HCT116 (cell line): Measurements from ENCODE around the gene PRKCH. TPM values are rescaled to one million over a fixed set of nuclear protein-coding genes. Genes with fewer than 3 reads are reported as not detected.

Experiments used
- ATAC-seq: fragments of 200-7000 bp; cut with Tn5 transposase; 2 replicates; pipeline ENCODE4 v1.9.1; 2020; ENCODE audit warnings: mild to moderate bottlenecking, moderate library complexity
- BruUV-seq: library from RNA; stranded (reverse); fragments of 400-500 nt; replicated peaks from 2 replicates; lab custom pipeline; 2021; lab: Mats Ljungman, UMichigan
- CTCF ChIA-PET: fragments of 300-600 bp; sonication (Branson Sonifier 250); formaldehyde crosslinking; loops from one replicate; lab custom pipeline; 2021; ENCODE audit warnings: antibody characterized with exemption; lab: Charles Lee
- POLR2A ChIA-PET: fragments of 300-600, 350-600 bp; sonication (Branson Sonifier 250); formaldehyde crosslinking; loops from one replicate; lab custom pipeline; 2021; ENCODE audit warnings: antibody characterized with exemption; lab: Charles Lee
- RAD21 ChIA-PET, 2 experiments: fragments of 300-600 bp; sonication (Branson Sonifier 250); formaldehyde crosslinking; loops; one replicate each; lab custom pipeline; 2023; ENCODE audit warnings: low total read pairs in 2 of 2; ENCODE audit not compliant: uncharacterized antibody in 2 of 2, unreplicated experiment in 2 of 2, low non-redundant PET in 1 of 2; lab: Charles Lee
- DNase-seq: peaks from one replicate; pipeline ENCODE4 v3.0.0-alpha.2; 2010; ENCODE audit warnings: low read depth, low spot score
- H2AFZ ChIP-seq: fragments of 200-600 bp; shearing (Covaris generic), sonication (generic); 2 replicates; pipeline ENCODE4 v1.6.1; 2017; ENCODE audit warnings: low read depth, mixed run types, mixed read lengths, antibody characterized with exemption, low read length; ENCODE audit not compliant: poor library complexity, severe bottlenecking
- H3K27ac ChIP-seq: 2 replicates; pipeline ENCODE4 v1.5.1; 2012; ENCODE audit warnings: low read depth, low read length
- H3K27me3 ChIP-seq: fragments of 200-600 bp; sonication (generic); 2 replicates; pipeline ENCODE4 v1.6.1; 2016; ENCODE audit warnings: mixed run types, low read length, mixed read lengths; ENCODE audit not compliant: insufficient read depth
- H3K36me3 ChIP-seq, 2 experiments: fragments of 200-500 bp in 1 of 2; fragments of 200-600 bp in 1 of 2; sonication (Bioruptor generic) in 1 of 2; sonication (generic) in 1 of 2; 2 replicates each; pipeline versions ENCODE4 v1.5.1 to v1.6.1; 2014 to 2016; ENCODE audit warnings: low read length in 2 of 2, inconsistent platforms in 1 of 2, mixed read lengths in 1 of 2, mixed run types in 1 of 2; ENCODE audit not compliant: insufficient read depth in 2 of 2, control insufficient read depth in 1 of 2
- H3K4me1 ChIP-seq, 2 experiments: fragments of 200-600 bp in 1 of 2; sonication (generic) in 1 of 2; 2 replicates each; pipeline versions ENCODE4 v1.5.1 to v1.6.1; 2012 to 2017; ENCODE audit warnings: low read length in 2 of 2, inconsistent platforms in 1 of 2, mild to moderate bottlenecking in 1 of 2, mixed read lengths in 1 of 2, mixed run types in 1 of 2, moderate library complexity in 1 of 2; ENCODE audit not compliant: insufficient read depth in 2 of 2, control insufficient read depth in 1 of 2
- H3K4me2 ChIP-seq: fragments of 200-600 bp; sonication (generic); 2 replicates; pipeline ENCODE4 v1.6.1; 2017; ENCODE audit warnings: mixed run types, low read length, mixed read lengths
- H3K4me3 ChIP-seq, 2 experiments: fragments of 200-600 bp in 1 of 2; sonication (generic) in 1 of 2; replicated peaks in 1 of 2; 2 replicates each; pipeline ENCODE4 v1.5.1; 2011 to 2016; ENCODE audit warnings: low read length in 2 of 2, control low read depth in 1 of 2, low read depth in 1 of 2, mild to moderate bottlenecking in 1 of 2, mixed read lengths in 1 of 2, mixed run types in 1 of 2
- H3K79me2 ChIP-seq: fragments of 200-600 bp; sonication (generic); 2 replicates; pipeline ENCODE4 v1.6.1; 2017; ENCODE audit warnings: mild to moderate bottlenecking, mixed run types, low read length, moderate library complexity, mixed read lengths; ENCODE audit not compliant: insufficient read depth
- H3K9ac ChIP-seq: fragments of 200-600 bp; sonication (generic); 2 replicates; pipeline ENCODE4 v1.6.1; 2016; ENCODE audit warnings: low read length, mixed read lengths
- H3K9me2 ChIP-seq: fragments of 200-600 bp; sonication (generic), shearing (Covaris generic); 2 replicates; pipeline ENCODE4 v1.6.1; 2017; ENCODE audit warnings: mixed run types, mild to moderate bottlenecking, moderate library complexity; ENCODE audit not compliant: insufficient read depth
- H3K9me3 ChIP-seq, 2 experiments: fragments of 200-500 bp in 1 of 2; fragments of 200-600 bp in 1 of 2; sonication (Bioruptor generic) in 1 of 2; sonication (generic) in 1 of 2; 2 replicates each; pipeline ENCODE4 v1.6.1; 2014 to 2017; ENCODE audit warnings: low read length in 2 of 2, mixed read lengths in 2 of 2, inconsistent platforms in 1 of 2, low read depth in 1 of 2, mild to moderate bottlenecking in 1 of 2, mixed run types in 1 of 2, moderate library complexity in 1 of 2; ENCODE audit not compliant: control insufficient read depth in 1 of 2, insufficient read depth in 1 of 2
- H4K20me1 ChIP-seq: fragments of 200-600 bp; sonication (generic), shearing (Covaris generic); 2 replicates; pipeline ENCODE4 v1.6.1; 2017; ENCODE audit warnings: mixed run types, mild to moderate bottlenecking, moderate library complexity; ENCODE audit not compliant: insufficient read depth
- EGR1 ChIP-seq: IDR thresholded peaks from 2 replicates; pipeline ENCODE4 v1.6.1; 2012; ENCODE audit warnings: low read depth
- ELF1 ChIP-seq: IDR thresholded peaks from 2 replicates; pipeline ENCODE4 v1.6.1; 2012; ENCODE audit warnings: low read depth, borderline replicate concordance
- EZH2phosphoT487 ChIP-seq: fragments of 200-600 bp; IDR thresholded peaks from 2 replicates; pipeline ENCODE4 v1.6.1; 2018; ENCODE audit warnings: antibody characterized with exemption, borderline replicate concordance
- JUND ChIP-seq: IDR thresholded peaks from 2 replicates; pipeline ENCODE4 v1.6.1; 2012
- POLR2A ChIP-seq: IDR thresholded peaks from 2 replicates; pipeline ENCODE4 v1.7.0; 2011; ENCODE audit warnings: borderline replicate concordance; ENCODE audit not compliant: insufficient read depth, insufficient read length; ENCODE audit errors: extremely low read depth
- SP1 ChIP-seq: IDR thresholded peaks from 2 replicates; pipeline ENCODE4 v1.6.1; 2012; ENCODE audit warnings: low read depth
- intact Hi-C: fragments of 100-400 bp; cut with micrococcal nuclease; formaldehyde crosslinking; loops from 2 replicates; pipeline ENCODE4 v1.10.0; 2022
- total RNA-seq: library from RNA; stranded (reverse); gene quantifications from one replicate; pipeline ENCODE4 v1.2.1, GENCODE V29; 2021; ENCODE audit not compliant: unreplicated experiment
- TF ChIP-seq, protein P1 (sequence below), 3 experiments: fragments of 200-600 bp in 1 of 3; sonication (generic) in 1 of 3; IDR thresholded peaks in 2 of 3; conservative IDR thresholded peaks in 1 of 3; 2 replicates each; pipeline ENCODE4 v1.5.1; 2012 to 2017; ENCODE audit warnings: low read depth in 2 of 3, low read length in 2 of 3, antibody characterized with exemption in 1 of 3, borderline replicate concordance in 1 of 3, control low read depth in 1 of 3, mild to moderate bottlenecking in 1 of 3, mixed read lengths in 1 of 3, mixed run types in 1 of 3, moderate library complexity in 1 of 3; ENCODE audit not compliant: insufficient read depth in 1 of 3
- TF ChIP-seq, protein P2 (sequence below): IDR thresholded peaks from 2 replicates; pipeline ENCODE4 v1.6.1; 2012
- TF ChIP-seq, protein P3 (sequence below): IDR thresholded peaks from 2 replicates; pipeline ENCODE4 v1.6.1; 2012; ENCODE audit warnings: low read depth
- TF ChIP-seq, protein P4 (sequence below): IDR thresholded peaks from 2 replicates; pipeline ENCODE4 v1.6.1; 2011; ENCODE audit warnings: mild to moderate bottlenecking, low read length, moderate library complexity; ENCODE audit not compliant: insufficient replicate concordance; ENCODE audit errors: extremely low read depth
- TF ChIP-seq, protein P5 (sequence below): IDR thresholded peaks from 2 replicates; pipeline ENCODE4 v1.6.1; 2012

Gene PRKCH
- total RNA-seq, 1 experiment from 2014 or later: 16.6 TPM

DNA sequence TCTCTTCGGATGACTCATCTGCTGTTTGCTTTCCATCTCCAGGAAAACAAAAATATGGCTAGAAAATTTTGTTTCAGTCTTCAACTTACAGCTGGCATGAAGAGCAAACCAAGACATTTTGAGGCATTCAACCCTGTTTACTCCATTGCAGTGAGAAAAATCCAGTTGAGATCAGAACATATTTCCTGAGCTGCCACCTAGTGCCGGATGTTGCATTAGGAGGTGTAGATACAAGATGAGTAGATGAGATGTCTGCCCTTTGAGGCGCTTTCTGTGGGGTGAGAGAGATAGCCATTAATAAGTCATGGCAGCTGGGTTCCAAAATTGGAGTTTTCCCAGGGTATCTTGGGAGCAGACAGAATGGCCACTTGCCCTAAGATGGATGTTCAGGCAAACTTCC, 171.1 kb downstream of the PRKCH start:
- Histone ChIP-seq H3K9ac (no peak overlapping the region), H3K9me2 (no peaks in the 10 kb centered on the region), H3K9me3 (no peaks in the 10 kb centered on the region), H3K36me3 (no peaks in the 10 kb centered on the region), H3K27ac (no peak overlapping the region), H3K4me2 (peak overlapping the region; percentile 44; the same call in 1 of the 2 replicates), H3K27me3 (no peaks in the 10 kb centered on the region), H3K79me2 (no peaks in the 10 kb centered on the region), H4K20me1 (no peaks in the 10 kb centered on the region), H3K4me3 (no peak overlapping the region), H2AFZ (no peak overlapping the region), H3K4me1 (peaks cover 16 to 20% of the 10 kb centered on the region in 2 experiments)
- CTCF ChIA-PET: no interaction called here
- intact Hi-C loops: no loop called here
- no TSS peak for BruUV-seq
- ATAC-seq (peak; percentile 45; the same call in 1 of the 2 replicates), DNase-seq (no peak)
- TF ChIP-seq SP1: no peak
- TF ChIP-seq POLR2A: no peak
- no peak for TF ChIP-seq ELF1
- TF ChIP-seq, protein P1, sequence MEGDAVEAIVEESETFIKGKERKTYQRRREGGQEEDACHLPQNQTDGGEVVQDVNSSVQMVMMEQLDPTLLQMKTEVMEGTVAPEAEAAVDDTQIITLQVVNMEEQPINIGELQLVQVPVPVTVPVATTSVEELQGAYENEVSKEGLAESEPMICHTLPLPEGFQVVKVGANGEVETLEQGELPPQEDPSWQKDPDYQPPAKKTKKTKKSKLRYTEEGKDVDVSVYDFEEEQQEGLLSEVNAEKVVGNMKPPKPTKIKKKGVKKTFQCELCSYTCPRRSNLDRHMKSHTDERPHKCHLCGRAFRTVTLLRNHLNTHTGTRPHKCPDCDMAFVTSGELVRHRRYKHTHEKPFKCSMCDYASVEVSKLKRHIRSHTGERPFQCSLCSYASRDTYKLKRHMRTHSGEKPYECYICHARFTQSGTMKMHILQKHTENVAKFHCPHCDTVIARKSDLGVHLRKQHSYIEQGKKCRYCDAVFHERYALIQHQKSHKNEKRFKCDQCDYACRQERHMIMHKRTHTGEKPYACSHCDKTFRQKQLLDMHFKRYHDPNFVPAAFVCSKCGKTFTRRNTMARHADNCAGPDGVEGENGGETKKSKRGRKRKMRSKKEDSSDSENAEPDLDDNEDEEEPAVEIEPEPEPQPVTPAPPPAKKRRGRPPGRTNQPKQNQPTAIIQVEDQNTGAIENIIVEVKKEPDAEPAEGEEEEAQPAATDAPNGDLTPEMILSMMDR (IDR thresholded peaks at IDR 0.05 in 2 of 3, conservative IDR thresholded peaks at IDR 0.05 in 1 of 3; ENCODE audit: borderline replicate concordance in 1 of 3, insufficient read depth in 1 of 3, low read depth in 2 of 3, low read length in 2 of 3): no peak; a peak in 1 of 6 replicates
- TF ChIP-seq, protein P2, sequence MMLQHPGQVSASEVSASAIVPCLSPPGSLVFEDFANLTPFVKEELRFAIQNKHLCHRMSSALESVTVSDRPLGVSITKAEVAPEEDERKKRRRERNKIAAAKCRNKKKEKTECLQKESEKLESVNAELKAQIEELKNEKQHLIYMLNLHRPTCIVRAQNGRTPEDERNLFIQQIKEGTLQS: no peak
- no peak for TF ChIP-seq JUND
- no peak for TF ChIP-seq EZH2phosphoT487
- TF ChIP-seq, protein P3, sequence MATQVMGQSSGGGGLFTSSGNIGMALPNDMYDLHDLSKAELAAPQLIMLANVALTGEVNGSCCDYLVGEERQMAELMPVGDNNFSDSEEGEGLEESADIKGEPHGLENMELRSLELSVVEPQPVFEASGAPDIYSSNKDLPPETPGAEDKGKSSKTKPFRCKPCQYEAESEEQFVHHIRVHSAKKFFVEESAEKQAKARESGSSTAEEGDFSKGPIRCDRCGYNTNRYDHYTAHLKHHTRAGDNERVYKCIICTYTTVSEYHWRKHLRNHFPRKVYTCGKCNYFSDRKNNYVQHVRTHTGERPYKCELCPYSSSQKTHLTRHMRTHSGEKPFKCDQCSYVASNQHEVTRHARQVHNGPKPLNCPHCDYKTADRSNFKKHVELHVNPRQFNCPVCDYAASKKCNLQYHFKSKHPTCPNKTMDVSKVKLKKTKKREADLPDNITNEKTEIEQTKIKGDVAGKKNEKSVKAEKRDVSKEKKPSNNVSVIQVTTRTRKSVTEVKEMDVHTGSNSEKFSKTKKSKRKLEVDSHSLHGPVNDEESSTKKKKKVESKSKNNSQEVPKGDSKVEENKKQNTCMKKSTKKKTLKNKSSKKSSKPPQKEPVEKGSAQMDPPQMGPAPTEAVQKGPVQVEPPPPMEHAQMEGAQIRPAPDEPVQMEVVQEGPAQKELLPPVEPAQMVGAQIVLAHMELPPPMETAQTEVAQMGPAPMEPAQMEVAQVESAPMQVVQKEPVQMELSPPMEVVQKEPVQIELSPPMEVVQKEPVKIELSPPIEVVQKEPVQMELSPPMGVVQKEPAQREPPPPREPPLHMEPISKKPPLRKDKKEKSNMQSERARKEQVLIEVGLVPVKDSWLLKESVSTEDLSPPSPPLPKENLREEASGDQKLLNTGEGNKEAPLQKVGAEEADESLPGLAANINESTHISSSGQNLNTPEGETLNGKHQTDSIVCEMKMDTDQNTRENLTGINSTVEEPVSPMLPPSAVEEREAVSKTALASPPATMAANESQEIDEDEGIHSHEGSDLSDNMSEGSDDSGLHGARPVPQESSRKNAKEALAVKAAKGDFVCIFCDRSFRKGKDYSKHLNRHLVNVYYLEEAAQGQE: no peak
- TF ChIP-seq EGR1: no peak
- TF ChIP-seq, protein P4, sequence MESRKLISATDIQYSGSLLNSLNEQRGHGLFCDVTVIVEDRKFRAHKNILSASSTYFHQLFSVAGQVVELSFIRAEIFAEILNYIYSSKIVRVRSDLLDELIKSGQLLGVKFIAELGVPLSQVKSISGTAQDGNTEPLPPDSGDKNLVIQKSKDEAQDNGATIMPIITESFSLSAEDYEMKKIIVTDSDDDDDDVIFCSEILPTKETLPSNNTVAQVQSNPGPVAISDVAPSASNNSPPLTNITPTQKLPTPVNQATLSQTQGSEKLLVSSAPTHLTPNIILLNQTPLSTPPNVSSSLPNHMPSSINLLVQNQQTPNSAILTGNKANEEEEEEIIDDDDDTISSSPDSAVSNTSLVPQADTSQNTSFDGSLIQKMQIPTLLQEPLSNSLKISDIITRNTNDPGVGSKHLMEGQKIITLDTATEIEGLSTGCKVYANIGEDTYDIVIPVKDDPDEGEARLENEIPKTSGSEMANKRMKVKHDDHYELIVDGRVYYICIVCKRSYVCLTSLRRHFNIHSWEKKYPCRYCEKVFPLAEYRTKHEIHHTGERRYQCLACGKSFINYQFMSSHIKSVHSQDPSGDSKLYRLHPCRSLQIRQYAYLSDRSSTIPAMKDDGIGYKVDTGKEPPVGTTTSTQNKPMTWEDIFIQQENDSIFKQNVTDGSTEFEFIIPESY: no peak
- TF ChIP-seq, protein P5, sequence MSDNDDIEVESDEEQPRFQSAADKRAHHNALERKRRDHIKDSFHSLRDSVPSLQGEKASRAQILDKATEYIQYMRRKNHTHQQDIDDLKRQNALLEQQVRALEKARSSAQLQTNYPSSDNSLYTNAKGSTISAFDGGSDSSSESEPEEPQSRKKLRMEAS: no peak
- RAD21 ChIA-PET: no interaction called here
- POLR2A ChIA-PET: no interaction called here
